NCI-H2029 treated with DMSO at 0.1 percent for 48 hours (cell line): ENCODE results near the gene MIGA1.
"Not testable (repeated sequence)": the region's sequence is repeated elsewhere in the genome, so short reads cannot be mapped to it uniquely, and the experiment has no call there.

Source experiments
- DNase-seq: peaks from one replicate; lab custom pipeline; 2025; lab: John Stamatoyannopoulos, UW

Gene MIGA1

DNA sequence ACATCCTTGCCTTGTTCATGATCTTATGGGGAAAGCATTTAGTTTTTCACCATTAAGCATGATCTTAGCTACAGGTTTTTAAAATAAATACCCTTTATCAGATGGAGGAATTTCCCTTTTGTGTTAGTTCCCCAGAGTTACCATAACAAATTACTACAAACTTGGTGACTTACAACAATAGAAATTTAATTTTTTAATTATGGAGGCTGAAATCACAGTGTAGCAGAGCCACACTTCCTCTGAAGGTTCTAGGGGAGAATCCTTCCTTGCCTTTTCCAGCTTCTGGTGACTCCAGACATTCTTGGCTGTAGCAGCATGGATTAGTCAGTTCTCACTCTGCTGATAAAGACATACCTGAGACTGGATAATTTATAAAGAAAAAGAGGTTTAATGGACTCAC lies 18.5 kb downstream of the MIGA1 start:
- DNase-seq = no peak

GRCh38 chr1:77802026-77802425 lies 22.6 kb downstream of the MIGA1 start:
- DNase-seq = no peak

DNA sequence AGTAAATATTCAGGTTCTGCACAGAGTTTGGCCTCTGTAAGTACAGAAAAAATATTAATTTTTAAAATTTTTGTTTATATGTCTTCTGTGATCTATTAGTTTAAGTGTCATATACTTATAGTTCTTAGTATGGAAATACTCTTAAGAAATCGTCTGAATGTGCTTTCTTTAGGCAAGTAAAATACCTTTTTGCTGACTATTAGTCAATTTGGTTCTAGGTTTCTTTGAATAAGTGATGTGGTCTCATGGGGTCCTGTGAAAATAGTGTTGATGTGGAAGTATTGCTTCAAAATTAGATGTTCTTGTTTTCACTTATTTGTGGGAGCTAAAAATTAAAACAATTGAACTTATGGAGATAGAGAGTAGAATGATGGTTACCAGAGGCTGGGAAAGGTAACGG lies 23.9 kb downstream of the MIGA1 start:
- DNase-seq = no peak

DNA sequence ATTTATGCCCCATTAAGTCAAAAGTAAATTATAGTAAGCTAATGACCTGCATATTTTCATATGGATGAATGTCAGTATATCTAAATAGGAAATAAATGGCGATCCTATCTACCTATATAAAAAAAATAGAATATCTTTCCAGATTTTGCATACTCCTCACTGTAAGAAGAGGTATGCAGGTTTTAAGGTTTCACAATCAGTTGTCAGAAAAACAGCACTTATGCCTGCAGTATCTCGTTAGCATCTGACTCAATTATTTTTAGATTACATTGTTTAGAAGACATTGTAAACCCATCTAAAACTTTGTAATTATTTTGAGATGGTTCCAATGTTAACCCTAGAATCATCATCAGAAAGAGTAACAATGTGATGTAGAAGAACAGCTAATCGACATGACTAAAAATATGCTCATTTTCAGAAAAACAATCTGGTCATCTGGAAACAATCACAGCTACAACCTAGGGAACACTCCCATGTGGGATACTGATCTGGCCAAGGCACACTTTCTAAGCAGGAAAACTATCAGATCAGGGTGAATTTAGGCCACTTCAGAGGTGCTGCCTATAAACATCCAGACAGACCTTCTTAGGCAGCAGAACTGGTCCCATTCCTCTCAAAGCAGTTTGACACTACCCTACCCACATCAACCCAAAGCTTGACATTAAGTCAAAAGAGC lies 30.5 kb downstream of the MIGA1 start:
- not testable (repeated sequence) for DNase-seq

DNA sequence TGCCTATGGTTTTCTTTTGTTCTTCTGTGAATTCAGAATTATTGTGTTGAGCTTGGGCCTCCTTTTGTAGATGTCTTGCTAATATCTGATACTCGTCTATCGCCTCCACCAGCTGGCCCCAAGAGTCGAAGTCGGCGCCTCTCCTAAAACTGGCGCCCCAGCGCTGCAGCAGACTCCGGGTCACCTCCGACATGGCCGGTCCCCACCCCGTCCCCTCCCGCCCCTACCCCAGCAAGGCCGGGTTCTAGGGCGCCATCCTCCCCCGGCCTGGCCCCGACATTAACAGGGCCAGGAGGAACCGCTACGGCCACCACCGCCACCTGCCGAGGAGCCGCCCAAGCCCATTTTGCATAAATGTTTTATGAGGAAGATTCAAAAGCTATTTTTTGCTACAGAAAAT lies 32.1 kb downstream of the MIGA1 start:
- not testable (repeated sequence) for DNase-seq

DNA sequence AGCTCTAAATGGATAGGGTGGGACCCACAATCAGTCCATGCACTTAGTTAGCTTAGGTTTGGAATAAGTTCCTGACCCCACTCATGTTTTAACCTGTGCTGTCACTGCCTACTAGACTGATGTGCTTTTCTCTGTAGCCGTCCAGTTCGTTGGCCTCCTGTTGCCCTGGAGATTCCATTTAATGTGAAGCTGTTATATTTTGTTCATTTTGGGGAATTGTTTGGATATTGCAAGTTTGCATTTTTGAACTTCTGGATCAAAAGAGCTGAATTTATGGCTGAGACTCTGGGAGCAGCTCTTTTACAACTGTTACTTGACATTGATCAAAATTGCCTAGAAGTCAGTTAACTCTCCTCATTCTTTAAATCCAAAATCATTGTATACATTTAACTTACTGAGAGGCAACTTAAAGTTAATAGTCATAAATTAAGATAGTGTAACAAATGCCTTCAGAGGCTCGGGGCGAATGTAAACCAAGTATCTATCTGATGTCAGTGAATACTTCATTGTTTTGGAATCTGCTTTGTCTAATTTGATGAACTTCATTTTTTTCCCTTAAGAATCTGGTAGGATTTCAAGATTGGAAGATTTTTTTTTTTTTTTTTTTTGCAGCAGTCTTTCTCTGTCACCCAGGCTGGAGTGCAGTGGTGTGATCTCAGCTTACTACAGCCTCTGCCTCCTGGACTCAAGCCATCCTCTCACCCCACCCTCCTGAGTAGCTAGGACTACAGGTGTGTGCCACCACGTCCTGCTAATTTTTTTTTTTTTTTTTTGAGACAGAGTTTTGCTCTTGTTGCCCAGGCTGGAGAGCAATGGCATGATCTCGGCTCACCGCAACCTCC lies 38.1 kb downstream of the MIGA1 start:
- no peak for DNase-seq

GRCh38 chr1:77820121-77820520 lies 40.7 kb downstream of the MIGA1 start:
- no peak for DNase-seq

DNA sequence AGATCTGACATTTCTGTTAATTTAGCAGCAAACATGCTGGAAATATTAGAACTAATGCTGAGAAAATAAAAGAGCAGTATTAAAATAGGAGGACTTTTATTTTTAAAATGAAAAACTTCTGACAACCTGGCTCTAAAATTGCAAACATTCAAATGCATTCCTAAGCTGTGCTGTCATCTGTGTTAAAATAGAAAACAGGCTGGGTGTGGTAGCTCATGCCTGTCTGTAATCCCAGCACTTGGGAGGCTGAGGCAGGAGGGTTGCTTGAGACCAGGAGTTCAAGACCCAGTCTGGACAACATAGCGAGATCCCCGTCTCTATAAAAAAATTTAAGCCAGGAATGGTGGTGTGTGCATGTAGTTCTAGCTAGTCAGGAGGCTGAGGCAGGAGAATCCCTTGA lies 44.6 kb downstream of the MIGA1 start:
- no peak for DNase-seq

DNA sequence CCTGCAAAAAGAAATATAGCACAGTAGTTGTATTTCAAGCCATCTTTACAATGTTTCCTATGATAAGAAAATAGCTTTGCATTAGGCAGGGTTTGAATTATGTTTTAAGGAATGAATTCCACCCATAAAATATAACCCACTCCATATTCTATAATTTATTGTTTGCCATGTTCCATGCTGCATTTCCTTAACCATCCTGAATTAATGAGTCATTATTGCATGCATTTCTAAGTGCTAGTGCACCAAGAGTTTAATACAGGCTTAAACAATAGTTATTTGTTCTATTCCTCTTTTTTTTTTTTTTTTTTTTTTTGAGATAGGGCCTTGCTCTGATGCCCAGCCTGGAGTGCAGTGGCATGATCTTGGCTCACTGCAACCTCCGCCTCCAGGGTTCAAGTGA lies 45.2 kb downstream of the MIGA1 start:
- DNase-seq = no peak

- DNase-seq = peak; percentile 2
Observed at GRCh38 chr1:77825131-77825709, 45.8 kb downstream of the MIGA1 start.

DNA sequence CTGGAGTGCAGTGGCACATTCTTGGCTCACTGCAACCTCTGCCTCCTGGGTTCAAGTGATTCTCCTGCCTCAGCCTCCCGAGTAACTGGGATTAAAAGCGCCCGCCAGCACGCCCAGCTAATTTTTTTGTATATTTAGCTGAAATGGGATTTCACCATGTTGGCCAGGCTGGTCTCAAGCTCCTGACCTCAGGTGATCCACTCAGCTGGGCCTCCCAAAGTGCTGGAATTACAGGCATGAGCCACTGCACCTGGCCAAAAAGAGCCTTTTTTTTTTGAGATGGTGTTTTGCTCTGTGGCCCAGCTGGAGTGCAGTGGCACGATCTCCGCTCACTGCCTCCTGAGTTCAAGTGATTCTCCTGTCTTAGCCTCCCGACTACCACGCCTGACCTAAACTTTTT lies 47.4 kb downstream of the MIGA1 start:
- DNase-seq = not testable (repeated sequence)

GRCh38 chr1:77828098-77828497 lies 48.6 kb downstream of the MIGA1 start:
- no peak for DNase-seq

GRCh38 chr1:77829851-77830250 lies 50.4 kb downstream of the MIGA1 start:
- DNase-seq = no peak

- DNase-seq = no peak
Observed at GRCh38 chr1:77830946-77831345, 51.5 kb downstream of the MIGA1 start.

DNA sequence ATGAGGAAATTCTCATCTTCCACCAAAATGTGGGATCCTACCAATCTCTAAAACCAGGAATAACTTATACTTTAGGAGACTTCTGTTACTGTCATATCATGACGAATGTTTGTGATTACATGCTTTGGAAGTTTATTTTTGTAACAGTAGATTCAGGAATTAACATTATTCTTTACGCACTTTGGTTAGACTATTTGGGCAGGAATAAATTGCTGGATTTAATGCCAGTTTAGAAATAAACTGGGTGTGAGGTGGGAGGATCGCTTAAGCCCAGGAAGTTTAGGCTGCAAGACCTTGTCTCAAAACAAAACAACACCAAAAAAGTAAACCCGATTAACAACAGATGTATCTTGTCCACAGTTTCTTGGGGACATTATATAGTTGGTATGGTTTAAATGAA lies 52.1 kb downstream of the MIGA1 start:
- DNase-seq = no peak

- DNase-seq = no peak
Observed at GRCh38 chr1:77831976-77832711, 52.7 kb downstream of the MIGA1 start.

DNA sequence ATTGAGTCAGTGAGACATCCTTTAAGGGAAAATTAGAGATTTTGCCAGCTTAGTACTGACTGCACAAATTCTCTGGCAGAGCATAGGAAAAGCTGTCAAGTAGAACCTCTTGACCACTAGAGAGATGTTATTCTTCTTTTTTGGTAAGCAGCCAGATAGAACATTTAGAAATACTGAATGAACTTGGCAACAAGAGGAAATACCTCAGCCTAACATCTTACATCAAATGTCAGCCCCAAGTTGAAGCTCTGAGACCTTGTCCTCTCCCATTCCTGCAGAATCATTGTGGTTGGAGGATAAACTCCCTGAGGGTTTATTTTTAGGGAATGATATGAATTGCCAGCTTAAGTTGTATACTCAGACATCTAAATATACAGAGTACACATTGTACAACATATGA lies 53.5 kb downstream of the MIGA1 start:
- DNase-seq = peak; percentile 81

- DNase-seq = no peak
Observed at GRCh38 chr1:77833521-77834100, 54.2 kb downstream of the MIGA1 start.

DNA sequence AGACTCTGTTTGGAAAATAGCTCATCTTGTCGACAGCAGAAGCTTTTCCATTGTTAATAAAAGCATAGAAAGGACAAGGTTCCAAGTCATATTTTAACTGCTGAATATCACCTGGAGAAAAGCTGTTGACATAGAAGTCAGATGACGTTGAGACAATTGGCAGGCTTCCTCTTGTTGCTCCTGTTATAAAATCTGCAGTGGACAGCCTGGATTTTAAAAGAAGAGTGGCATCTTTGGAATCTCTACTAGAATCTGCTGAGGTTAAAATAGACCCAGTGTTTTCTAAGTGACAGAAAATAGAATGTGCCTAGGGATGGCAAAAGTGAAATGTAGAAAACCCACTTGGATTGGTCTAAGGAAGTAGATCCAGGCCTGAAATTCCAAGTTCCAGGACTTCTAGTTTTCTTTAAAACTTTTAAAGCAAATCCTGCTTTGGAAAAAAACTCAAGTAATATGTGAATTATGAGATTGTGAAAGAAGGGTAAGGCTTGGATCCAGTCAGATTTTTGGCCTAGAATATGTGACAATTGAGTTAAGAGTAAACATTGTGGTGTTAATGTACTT lies 55.4 kb downstream of the MIGA1 start:
- DNase-seq = peak; percentile 65

GRCh38 chr1:77841574-77841973 lies 62.1 kb downstream of the MIGA1 start:
- DNase-seq = no peak

- no peak for DNase-seq
Observed at GRCh38 chr1:77845951-77846350, 66.5 kb downstream of the MIGA1 start.

DNA sequence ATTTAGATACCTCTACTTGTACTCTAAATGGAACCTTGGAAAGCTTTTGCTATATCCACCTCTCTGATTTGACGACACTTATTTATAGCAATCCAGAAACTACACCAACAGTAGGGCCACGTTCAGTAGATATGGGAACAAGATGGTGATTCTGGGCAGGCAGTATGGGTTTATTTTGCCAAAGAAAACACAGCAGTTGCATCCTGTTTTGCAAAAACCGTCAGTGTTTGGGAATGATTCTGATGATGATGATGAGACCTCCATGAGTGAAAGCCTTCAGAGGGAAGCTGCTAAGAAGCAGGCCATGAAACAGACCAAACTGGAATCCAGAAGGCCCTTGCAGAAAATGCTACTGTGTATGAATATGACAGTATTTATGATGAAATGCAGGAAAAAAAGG lies 67.5 kb downstream of the MIGA1 start:
- DNase-seq = no peak
